Omental fat pad (tissue), 4 donors: Measurements from ENCODE around the gene LILRA2. TPM values are rescaled to one million over a fixed set of nuclear protein-coding genes. Genes with fewer than 3 reads are reported as not detected.
"Not testable (repeated sequence)": the region's sequence is repeated elsewhere in the genome, so short reads cannot be mapped to it uniquely, and the experiment has no call there.

ENCODE experiments used
- ATAC-seq: fragments of 150-250 bp; one replicate; pipeline ENCODE4 v1.9.1; 2016; ENCODE audit warnings: mild to moderate bottlenecking, moderate library complexity; ENCODE audit not compliant: low FRiP score
- DNase-seq: peaks from one replicate; pipeline ENCODE4 v3.0.0-alpha.2; 2019; ENCODE audit warnings: low spot score
- CTCF ChIP-seq, 3 donors: fragments of 450-650 bp; IDR thresholded peaks; one replicate each; pipeline ENCODE4 v1.5.1; 2016 to 2017; ENCODE audit warnings: antibody characterized with exemption in 3 of 3, mild to moderate bottlenecking in 3 of 3, moderate library complexity in 2 of 3
- small RNA-seq: library from RNA; depleted of rRNA; stranded (forward); fragments of <200 nt; gene quantifications from one replicate; pipeline ENCODE3, GENCODE V24; 2016
- total RNA-seq, 4 donors: library from RNA; depleted of rRNA; stranded (reverse); fragments of >200 nt; gene quantifications; one replicate each; pipeline ENCODE4 v1.1.0, GENCODE V29; 2016

The LILRA2 gene
- total RNA-seq, 4 donors from 2014 or later, result 1.9 to 9.5 (median 6.9) TPM

- no peak for TF ChIP-seq CTCF (IDR thresholded peaks at IDR 0.05)
- no peak for DNase-seq
- no peak for ATAC-seq
Measured at GRCh38 chr19:54630782-54631181, 57.2 kb downstream of the LILRA2 start.

- not testable (repeated sequence) for DNase-seq, ATAC-seq
Measured at GRCh38 chr19:54631489-54632337, 58.1 kb downstream of the LILRA2 start.

GRCh38 chr19:54632517-54632916, 58.9 kb downstream of the LILRA2 start:
- DNase-seq, ATAC-seq: not testable (repeated sequence)

GRCh38 chr19:54633401-54633800, 59.8 kb downstream of the LILRA2 start:
- ATAC-seq (no peak), DNase-seq (no peak)
- TF ChIP-seq CTCF (IDR thresholded peaks at IDR 0.05), result no peak

- not testable (repeated sequence) for ATAC-seq, DNase-seq
Measured at GRCh38 chr19:54636081-54636480, 62.5 kb downstream of the LILRA2 start.

- DNase-seq (no peak), ATAC-seq (no peak)
- no peak for TF ChIP-seq CTCF (IDR thresholded peaks at IDR 0.05)
Measured at GRCh38 chr19:54638683-54639082, 65.1 kb downstream of the LILRA2 start.

Small RNAs within 50 kb of the gene (small RNA-seq; reads per million reads assigned to genes)
- not detected for gene AC245036.2

Other genes starting within 250 kb of the LILRA2 start
- under 1 TPM in 1 of 4 donors, not detected in 3; 0.56 TPM for gene LILRA4, start 234.6 kb upstream of the LILRA2 start, total RNA-seq
- gene LAIR1, start 208.9 kb upstream of the LILRA2 start, total RNA-seq, result 10 to 100 TPM; 24.3 to 82.5 (median 37.0) TPM
- under 1 TPM in 2 of 4 donors, not detected in 2; 0.28 to 0.84 TPM for gene TTYH1, start 158.3 kb upstream of the LILRA2 start, total RNA-seq
- 100 to 1,000 TPM in 2 of 4 donors, 10 to 100 TPM in 2; 79.5 to 160 (median 112) TPM for gene LENG8, start 124.6 kb upstream of the LILRA2 start, total RNA-seq
- 1 to 10 TPM; 6.6 to 9.1 (median 7.8) TPM for gene LENG9, start 110.0 kb upstream of the LILRA2 start, total RNA-seq
- gene CDC42EP5, start 100.5 kb upstream of the LILRA2 start, total RNA-seq, result 10 to 100 TPM; 12.1 to 24.1 (median 17.4) TPM
- gene LAIR2, start 71.0 kb upstream of the LILRA2 start, total RNA-seq, result not detected
- 1 to 10 TPM in 3 of 4 donors, under 1 TPM in 1; 0.65 to 7.1 (median 2.5) TPM for gene LILRA1, start 19.8 kb downstream of the LILRA2 start, total RNA-seq
- gene LILRB1, start 56.7 kb downstream of the LILRA2 start, total RNA-seq, result 10 to 100 TPM in 1 of 4 donors, 1 to 10 TPM in 3; 1.4 to 17.3 (median 6.1) TPM
- 10 to 100 TPM in 2 of 4 donors, 1 to 10 TPM in 2; 7.8 to 36.7 (median 10.4) TPM for gene LILRB4, start 89.2 kb downstream of the LILRA2 start, total RNA-seq
- not detected for gene KIR3DL3, start 150.7 kb downstream of the LILRA2 start, total RNA-seq
- gene KIR2DL3, start 164.7 kb downstream of the LILRA2 start, total RNA-seq, result not detected
- gene KIR2DL1, start 196.0 kb downstream of the LILRA2 start, total RNA-seq, result under 1 TPM in 1 of 4 donors, not detected in 3; 0.36 TPM
- under 1 TPM in 1 of 4 donors, not detected in 3; 0.72 TPM for gene KIR2DL4, start 229.8 kb downstream of the LILRA2 start, total RNA-seq
- under 1 TPM in 1 of 4 donors, not detected in 3; 0.38 TPM for gene KIR3DL1, start 242.7 kb downstream of the LILRA2 start, total RNA-seq